Measurements from ENCODE around the gene HCN4. TPM values are rescaled to one million over a fixed set of nuclear protein-coding genes. Genes with fewer than 3 reads are reported as not detected.

The HCN4 gene
- total and polyA plus RNA-seq, 2 donors (not counting 3 experiments of a cell fraction or from before 2014, with no cell fraction given), result 0.01 TPM; not detected in 1

- no peak overlapping the region for H3K4me2 ChIP-seq (ENCODE audit: insufficient read depth, low read length)
- TF ChIP-seq, protein P1, sequence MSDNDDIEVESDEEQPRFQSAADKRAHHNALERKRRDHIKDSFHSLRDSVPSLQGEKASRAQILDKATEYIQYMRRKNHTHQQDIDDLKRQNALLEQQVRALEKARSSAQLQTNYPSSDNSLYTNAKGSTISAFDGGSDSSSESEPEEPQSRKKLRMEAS (IDR thresholded peaks at IDR 0.05; ENCODE audit: insufficient read depth, insufficient read length), result no peak
- TF ChIP-seq JUN (IDR thresholded peaks at IDR 0.05; ENCODE audit: borderline replicate concordance, insufficient read depth, insufficient read length, low read depth) (peak; percentile 10), CTCF (IDR thresholded peaks at IDR 0.05; ENCODE audit: extremely low read depth in 1 of 2, insufficient read depth in 1 of 2, low read depth in 1 of 2, low read length in 2 of 2) (no peak), FOS (IDR thresholded peaks at IDR 0.05; ENCODE audit: borderline replicate concordance, insufficient read depth, low read length) (peak; percentile 19), EZH2 (IDR thresholded peaks at IDR 0.05; ENCODE audit: borderline replicate concordance, low read depth, low read length, severe bottlenecking) (no peak), GATA2 (IDR thresholded peaks at IDR 0.05; ENCODE audit: insufficient read depth, insufficient read length, low read depth, low read length) (no peak), POLR2AphosphoS5 (IDR thresholded peaks at IDR 0.05; ENCODE audit: insufficient read depth, low read depth, low read length) (no peak)
- H3K79me2 ChIP-seq (ENCODE audit: control insufficient read depth, insufficient read depth, low read length), result no peaks in the 10 kb centered on the region
- H3K4me3 ChIP-seq (replicated peaks in 1 of 3; ENCODE audit: insufficient read depth in 1 of 3, low read depth in 1 of 3, low read length in 3 of 3), result no peak overlapping the region
- ChIA-PET POLR2A (no interaction called here), CTCF (no interaction called here)
- no peak overlapping the region for H2AFZ ChIP-seq (ENCODE audit: low read depth, low read length)
- H3K4me1 ChIP-seq (ENCODE audit: control insufficient read depth, extremely low read depth, insufficient read depth, low read length), result no peaks in the 10 kb centered on the region
- BruUV-seq (replicated peaks), result no TSS peak
- FAIRE-seq (no peak), DNase-seq (ENCODE audit: low read depth, low spot score) (no peak)
- no peaks in the 10 kb centered on the region for H3K9me3 ChIP-seq (replicated peaks; ENCODE audit: control insufficient read depth, insufficient read depth, low read length)
- no peak overlapping the region for H3K9ac ChIP-seq (replicated peaks; ENCODE audit: extremely low read depth, insufficient read depth, low read length)
- dilution Hi-C loops (cut with MboI; ENCODE audit: extremely low pct_ligation_motif_present, low sequenced_read_pairs) (no loop called here), intact Hi-C loops (cut with micrococcal nuclease) (no loop called here)
- no peaks in the 10 kb centered on the region for H4K20me1 ChIP-seq (replicated peaks; ENCODE audit: control insufficient read depth, extremely low read depth, insufficient read depth, low read length)
- no peak overlapping the region for H3K27ac ChIP-seq (ENCODE audit: insufficient read depth, low read depth, low read length)
- H3K9me1 ChIP-seq (replicated peaks; ENCODE audit: control insufficient read depth, extremely low read depth, insufficient read depth, low read length), result no peaks in the 10 kb centered on the region
- no peaks in the 10 kb centered on the region for H3K36me3 ChIP-seq (ENCODE audit: control insufficient read depth in 2 of 2, extremely low read depth in 1 of 2, insufficient read depth in 2 of 2, low read length in 2 of 2)
- H3K27me3 ChIP-seq (ENCODE audit: control insufficient read depth in 2 of 2, insufficient read depth in 2 of 2, low read length in 2 of 2), result no peaks in the 10 kb centered on the region
Observed at GRCh38 chr15:73388256-73388781, 19.6 kb upstream of the HCN4 start.

Data from endothelial cell of umbilical vein (primary cell).